CD4-positive, alpha-beta T cell (primary cell): ENCODE measurements around the gene CYB5R3. TPM values are rescaled to one million over a fixed set of nuclear protein-coding genes. Genes with fewer than 3 reads are reported as not detected.

Experiments used
- ATAC-seq: fragments of 200-7000 bp; cut with Tn5 transposase; one replicate; pipeline ENCODE4 v1.10.0; 2022; ENCODE audit warnings: mild to moderate bottlenecking; ENCODE audit not compliant: poor library complexity
- CTCF ChIA-PET: fragments of 350-600 bp; sonication (Branson Sonifier 250); formaldehyde crosslinking; loops from one replicate; lab custom pipeline; 2021; ENCODE audit warnings: antibody characterized with exemption, inconsistent platforms; lab: Charles Lee
- POLR2A ChIA-PET: fragments of 350-600 bp; sonication (Branson Sonifier 250); formaldehyde crosslinking; loops from one replicate; lab custom pipeline; 2021; ENCODE audit warnings: antibody characterized with exemption, inconsistent platforms; lab: Charles Lee
- DNase-seq, 14 experiments: peaks; one replicate each; pipeline ENCODE4 v3.0.0-alpha.2; 2013 to 2020; ENCODE audit warnings: mixed read lengths in 2 of 14
- H3K27ac ChIP-seq, 2 donors: one replicate each; pipeline versions ENCODE4 v1.5.1 to v1.7.0; 2013; ENCODE audit warnings: low read length in 2 of 2, low read depth in 1 of 2, mild to moderate bottlenecking in 1 of 2
- H3K27me3 ChIP-seq, 2 experiments: 1 replicate in 1 of 2; 2 replicates in 1 of 2; pipeline versions ENCODE4 v1.6.1 to v1.7.0; 2013; ENCODE audit warnings: low read length in 2 of 2, control low read depth in 1 of 2, mild to moderate bottlenecking in 1 of 2, moderate library complexity in 1 of 2; ENCODE audit not compliant: insufficient read depth in 2 of 2, control insufficient read depth in 1 of 2
- H3K36me3 ChIP-seq: one replicate; pipeline ENCODE4 v1.6.1; 2013; ENCODE audit warnings: low read length, control low read depth; ENCODE audit not compliant: insufficient read depth
- H3K4me1 ChIP-seq: one replicate; pipeline ENCODE4 v1.6.1; 2013; ENCODE audit warnings: low read length, control low read depth; ENCODE audit not compliant: insufficient read depth
- H3K4me3 ChIP-seq: one replicate; pipeline ENCODE4 v1.5.1; 2013; ENCODE audit warnings: mild to moderate bottlenecking, low read length, moderate library complexity
- H3K9me3 ChIP-seq, 2 experiments: 1 replicate in 1 of 2; 2 replicates in 1 of 2; pipeline versions ENCODE4 v1.6.1 to v1.7.0; 2013; ENCODE audit warnings: low read length in 2 of 2, mild to moderate bottlenecking in 2 of 2, control low read depth in 1 of 2, moderate library complexity in 1 of 2; ENCODE audit not compliant: control insufficient read depth in 1 of 2, insufficient read depth in 1 of 2
- H3K27ac Mint-ChIP-seq: one replicate; pipeline ENCODE4 v1.8.0; 2020; ENCODE audit warnings: mixed read lengths
- H3K27me3 Mint-ChIP-seq: one replicate; pipeline ENCODE4 v1.8.0; 2021; ENCODE audit warnings: mixed read lengths
- H3K36me3 Mint-ChIP-seq: one replicate; pipeline ENCODE4 v1.8.0; 2021; ENCODE audit warnings: low read depth, mixed read lengths
- H3K4me1 Mint-ChIP-seq: one replicate; pipeline ENCODE4 v1.8.0; 2021; ENCODE audit warnings: low read depth, mixed read lengths
- H3K4me3 Mint-ChIP-seq: one replicate; pipeline ENCODE4 v1.8.0; 2020; ENCODE audit warnings: mild to moderate bottlenecking, mixed read lengths
- H3K9me3 Mint-ChIP-seq: one replicate; pipeline ENCODE4 v1.8.0; 2020; ENCODE audit warnings: mixed read lengths
- CTCF ChIP-seq: fragments of 200-600 bp; IDR thresholded peaks from one replicate; pipeline ENCODE4 v1.8.0; 2022; ENCODE audit warnings: antibody characterized with exemption, mild to moderate bottlenecking
- intact Hi-C, 2 experiments: fragments of 100-400 bp; cut with DNase I in 1 of 2; cut with micrococcal nuclease in 1 of 2; formaldehyde crosslinking; loops; one replicate each; pipeline versions ENCODE4 v1.15.1 to v1.9.0; 2023 to 2025; cut with DNase I, micrococcal nuclease
- total RNA-seq, 174 experiments: library from RNA in 2 of 174; stranded (reverse) in 2 of 174; gene quantifications; one replicate each; pipeline ENCODE4 v1.2.3 and lab custom pipeline; 2021 to 2026

Gene CYB5R3
- total RNA-seq, 2 experiments from 2014 or later: 39.8 to 41.2 TPM

GRCh38 chr22:42604403-42604802 is 44.8 kb downstream of the CYB5R3 start:
- Mint-ChIP-seq H3K4me1 (peaks cover 42% of the 10 kb centered on the region), H3K36me3 (peaks cover 86% of the 10 kb centered on the region), H3K27ac (no peak overlapping the region), H3K4me3 (no peak overlapping the region), H3K9me3 (no peaks in the 10 kb centered on the region), H3K27me3 (no peaks in the 10 kb centered on the region)
- H3K4me1 ChIP-seq: peaks cover 30% of the 10 kb centered on the region
- POLR2A ChIA-PET: no interaction called here
- no peaks in the 10 kb centered on the region for H3K9me3 ChIP-seq
- ATAC-seq (no peak), DNase-seq (no peak)
- H3K36me3 ChIP-seq: peaks cover 69% of the 10 kb centered on the region
- intact Hi-C loops: no loop called here
- H3K27me3 ChIP-seq: no peaks in the 10 kb centered on the region
- no peak overlapping the region for H3K27ac ChIP-seq
- no peak overlapping the region for H3K4me3 ChIP-seq
- no peak for TF ChIP-seq CTCF
- CTCF ChIA-PET: no interaction called here

- H3K4me1 Mint-ChIP-seq: peaks cover 36% of the 10 kb centered on the region
- H3K27ac Mint-ChIP-seq: peak overlapping the region; percentile 61
- H3K4me3 Mint-ChIP-seq: no peak overlapping the region
- peaks cover 88% of the 10 kb centered on the region for H3K36me3 Mint-ChIP-seq
- no peaks in the 10 kb centered on the region for H3K27me3 Mint-ChIP-seq
- intact Hi-C loops: no loop called here
- ChIA-PET CTCF (no interaction called here), POLR2A (interaction anchor here (0.7 kb wide), 1 partner anchor 9 kb away, joined by 3 read pairs; no protein-coding TSS in a partner anchor)
- H3K27me3 ChIP-seq: no peaks in the 10 kb centered on the region
- no peak overlapping the region for H3K27ac ChIP-seq
- peaks cover 21% of the 10 kb centered on the region for H3K4me1 ChIP-seq
- no peaks in the 10 kb centered on the region for H3K9me3 ChIP-seq
- no peak overlapping the region for H3K4me3 ChIP-seq
- H3K36me3 ChIP-seq: peaks cover 68% of the 10 kb centered on the region
- no peak for TF ChIP-seq CTCF
- ATAC-seq (no peak), DNase-seq (no peak)
- H3K9me3 Mint-ChIP-seq: no peaks in the 10 kb centered on the region
Observed at GRCh38 chr22:42603427-42603826, 45.8 kb downstream of the CYB5R3 start.

GRCh38 chr22:42602470-42602869 is 46.7 kb downstream of the CYB5R3 start:
- POLR2A ChIA-PET: interaction anchor here (1.2 kb wide), 1 partner anchor 12 kb away, joined by 3 read pairs; the partner anchor contains the start of gene POLDIP3
- no peaks in the 10 kb centered on the region for H3K27me3 ChIP-seq
- DNase-seq (no peak), ATAC-seq (no peak)
- intact Hi-C loops: no loop called here
- H3K4me3 Mint-ChIP-seq: no peak overlapping the region
- H3K27ac Mint-ChIP-seq: no peak overlapping the region
- TF ChIP-seq CTCF: no peak
- no peak overlapping the region for H3K4me3 ChIP-seq
- no peaks in the 10 kb centered on the region for H3K27me3 Mint-ChIP-seq
- no peaks in the 10 kb centered on the region for H3K9me3 ChIP-seq
- no peaks in the 10 kb centered on the region for H3K9me3 Mint-ChIP-seq
- peaks cover 34% of the 10 kb centered on the region for H3K4me1 Mint-ChIP-seq
- H3K36me3 ChIP-seq: peaks cover 69% of the 10 kb centered on the region
- H3K27ac ChIP-seq: no peak overlapping the region
- CTCF ChIA-PET: no interaction called here
- peaks cover 17% of the 10 kb centered on the region for H3K4me1 ChIP-seq
- H3K36me3 Mint-ChIP-seq: peaks cover 94% of the 10 kb centered on the region
